Esophagus squamous epithelium (tissue), 4 donors: Measurements from ENCODE around the gene TEX35.

Source experiments
- CTCF ChIP-seq, 6 experiments: fragments of 450-650 bp in 4 of 6; fragments of 200-600 bp in 2 of 6; sonication (generic) in 2 of 6; IDR thresholded peaks; one replicate each; pipeline ENCODE4 v1.5.1; 2016 to 2019; ENCODE audit warnings: antibody characterized with exemption in 6 of 6, mild to moderate bottlenecking in 4 of 6, moderate library complexity in 4 of 6
- POLR2A ChIP-seq, 4 donors: fragments of 450-650 bp; IDR thresholded peaks; one replicate each; pipeline ENCODE4 v1.6.1; 2017; ENCODE audit warnings: antibody characterized with exemption in 4 of 4, mild to moderate bottlenecking in 4 of 4, moderate library complexity in 3 of 4

GRCh38 chr1:178551307-178551706 is 38.4 kb downstream of the TEX35 start:
- TF ChIP-seq CTCF (IDR thresholded peaks at IDR 0.05) (no peak), POLR2A (IDR thresholded peaks at IDR 0.05) (no peak)
